Activated CD4-positive, alpha-beta T cell treated with anti-CD3 and anti-CD28 coated beads for 4 hours (primary cell): ENCODE measurements around the gene PLEKHA8.

Source experiments
- DNase-seq, 2 donors: peaks; one replicate each; pipeline ENCODE4 v3.0.0-alpha.2; 2020

Gene PLEKHA8

GRCh38 chr7:30114536-30115238 is 86.5 kb downstream of the PLEKHA8 start:
- DNase-seq, result no peak

- no peak for DNase-seq
Observed at GRCh38 chr7:30115709-30116297, 87.6 kb downstream of the PLEKHA8 start.

DNA sequence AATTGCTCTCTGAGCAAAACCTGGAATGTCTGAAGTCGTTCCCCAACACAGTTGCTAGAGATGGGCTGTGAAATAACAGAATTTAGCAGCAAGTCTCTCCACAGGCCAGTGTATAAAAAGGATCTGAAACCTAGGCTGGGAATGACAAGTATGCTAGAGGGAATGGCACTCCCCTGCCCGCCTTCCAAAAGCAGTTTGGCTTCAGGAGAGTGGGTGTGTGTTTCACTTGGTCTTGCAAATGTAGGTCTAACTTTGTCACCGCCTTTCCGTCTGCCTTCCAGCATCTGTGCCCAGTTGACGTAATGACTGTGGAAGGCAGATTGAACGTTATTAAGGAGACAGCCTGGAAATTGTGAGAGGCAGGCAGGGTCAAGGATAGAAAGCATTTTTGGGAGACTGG is 88.6 kb downstream of the PLEKHA8 start:
- DNase-seq, result no peak

DNA sequence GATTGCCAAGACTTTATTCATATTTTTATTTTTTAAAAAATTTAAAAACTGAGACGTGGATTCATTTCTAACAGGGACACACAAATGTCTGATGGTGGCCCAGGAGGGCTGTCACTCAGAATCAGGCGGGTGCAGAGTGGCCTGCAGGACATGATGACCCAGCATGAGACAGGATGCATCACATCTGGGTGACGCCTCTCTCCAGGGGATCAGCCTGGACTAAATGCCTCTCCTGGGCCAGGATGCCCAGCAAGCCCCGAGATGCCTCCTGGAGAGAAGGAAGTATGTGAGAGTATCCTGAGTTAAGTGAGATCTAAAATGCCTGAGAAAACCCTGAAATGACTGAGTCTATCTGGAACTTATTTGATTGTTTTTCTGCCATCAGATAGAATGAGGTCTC is 89.7 kb downstream of the PLEKHA8 start:
- DNase-seq, result no peak

- no peak for DNase-seq
Observed at GRCh38 chr7:30119890-30120577, 91.8 kb downstream of the PLEKHA8 start.

- no peak for DNase-seq
Observed at GRCh38 chr7:30133736-30134610, 105.8 kb downstream of the PLEKHA8 start.

GRCh38 chr7:30134611-30135300 is 106.5 kb downstream of the PLEKHA8 start, which contains the start of gene MTURN:
Gene MTURN (plus strand): TSS chr7:30134986. CDS start chr7:30135137, 151 bp downstream.
- peak; percentile 86 to 87 for DNase-seq

DNA sequence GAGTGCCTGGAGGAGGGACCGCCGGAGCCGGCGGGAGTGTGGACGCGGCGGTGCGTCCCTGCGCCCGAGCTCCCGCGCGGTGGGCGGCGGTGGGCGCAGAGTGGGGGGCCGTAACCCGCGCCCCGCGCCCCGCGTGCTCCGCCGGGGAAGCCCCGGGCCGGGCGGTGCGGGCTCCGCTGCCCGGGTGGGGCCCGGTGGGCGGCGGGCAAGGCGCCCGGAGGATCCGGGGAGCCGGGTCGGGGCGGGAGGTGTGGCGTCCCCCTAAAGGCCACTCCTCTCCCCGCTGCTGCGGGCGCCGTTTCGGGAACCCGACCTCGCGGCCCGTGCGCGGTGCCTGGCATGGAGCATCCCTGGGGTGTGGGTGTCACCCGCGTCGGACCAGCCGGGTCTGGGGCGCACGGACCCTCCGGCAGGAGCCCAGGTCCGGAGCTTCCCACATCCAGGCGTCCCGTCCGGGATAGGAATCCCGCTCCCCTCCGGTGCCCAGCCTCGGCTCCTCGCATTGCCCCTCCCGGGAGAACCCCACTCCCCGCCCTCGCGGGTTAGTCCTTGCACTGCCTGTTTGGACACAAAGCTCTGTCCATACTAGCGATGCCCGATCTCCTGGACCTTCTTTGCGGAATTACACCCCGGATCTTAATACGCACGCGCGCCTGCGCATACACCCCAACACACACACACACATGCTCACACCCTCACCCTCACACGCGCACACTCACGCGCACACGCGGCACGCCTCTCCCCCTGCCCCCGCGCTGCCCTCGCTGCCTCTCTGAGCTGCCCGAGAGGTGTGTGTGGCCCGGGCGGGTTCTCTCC is 107.3 kb downstream of the PLEKHA8 start:
- peak; percentile 64 to 71 for DNase-seq

GRCh38 chr7:30136117-30136731 is 108.0 kb downstream of the PLEKHA8 start:
- peak in 1 of 2 donors; percentile 14 for DNase-seq

GRCh38 chr7:30136743-30137485 is 108.7 kb downstream of the PLEKHA8 start:
- no peak for DNase-seq

DNA sequence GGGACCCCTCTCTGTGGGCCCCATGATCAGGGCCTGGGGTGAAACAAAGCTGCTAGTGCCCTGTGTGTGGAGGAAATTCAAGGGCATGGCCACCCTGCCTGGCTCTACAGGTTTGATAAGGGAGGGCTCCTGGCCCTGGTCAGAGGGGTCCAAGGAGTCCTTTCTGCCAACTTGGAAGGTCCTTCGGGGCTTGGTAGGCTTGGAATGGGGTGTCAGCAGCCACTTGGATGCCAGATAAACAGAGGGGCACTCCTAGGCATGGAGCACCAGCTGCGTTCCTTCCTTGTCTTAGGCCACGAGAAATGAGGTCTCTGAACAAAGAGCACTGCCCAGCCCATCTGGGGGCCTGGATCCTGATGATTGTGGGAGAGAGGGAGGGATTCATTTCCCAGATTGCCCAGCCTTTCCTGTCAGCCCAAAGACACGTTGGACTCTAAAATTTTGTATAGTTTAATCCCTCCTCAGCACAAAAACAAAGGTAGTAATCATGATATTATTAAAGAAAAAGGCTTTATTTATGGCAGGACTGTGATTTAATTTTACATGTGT is 111.7 kb downstream of the PLEKHA8 start:
- no peak for DNase-seq

DNA sequence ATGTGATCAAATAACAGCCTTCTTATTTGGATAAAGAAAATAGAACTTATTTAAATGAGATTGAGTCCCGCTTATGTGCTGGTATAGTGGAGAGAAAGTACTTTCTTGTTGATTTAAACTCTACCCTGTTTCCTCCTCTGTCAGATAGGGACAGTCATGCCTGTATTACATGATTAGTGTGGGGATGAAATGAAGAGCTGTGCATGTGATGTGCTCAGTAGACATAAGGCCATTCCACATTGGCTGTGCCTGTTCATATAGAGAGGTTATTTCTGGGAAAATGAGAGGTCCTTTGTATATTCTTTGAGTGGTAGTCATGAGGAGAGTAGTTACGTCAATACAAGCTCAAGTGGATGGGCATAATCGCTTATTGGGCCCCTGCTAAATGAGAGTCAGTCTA is 112.2 kb downstream of the PLEKHA8 start:
- DNase-seq, result no peak

DNA sequence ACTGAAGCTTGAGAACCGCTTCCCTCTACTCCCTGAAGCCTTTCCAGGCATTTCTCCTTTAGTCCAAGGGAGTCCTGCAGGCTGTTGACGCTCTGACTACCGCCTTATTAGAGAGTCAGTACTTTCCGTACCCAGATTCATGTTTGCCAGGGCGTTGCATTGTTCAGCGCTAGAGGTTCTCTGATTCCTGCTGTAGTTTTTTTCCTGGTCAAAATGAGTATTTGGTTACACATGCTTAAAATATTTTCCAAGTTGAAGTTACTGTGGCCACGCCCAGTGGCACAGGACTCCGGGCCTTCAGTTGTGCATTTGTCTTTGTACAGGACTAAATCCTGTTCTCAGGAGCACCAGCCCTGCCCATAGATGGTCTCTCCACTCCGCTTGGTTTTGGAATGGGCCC is 114.5 kb downstream of the PLEKHA8 start:
- no peak for DNase-seq

DNA sequence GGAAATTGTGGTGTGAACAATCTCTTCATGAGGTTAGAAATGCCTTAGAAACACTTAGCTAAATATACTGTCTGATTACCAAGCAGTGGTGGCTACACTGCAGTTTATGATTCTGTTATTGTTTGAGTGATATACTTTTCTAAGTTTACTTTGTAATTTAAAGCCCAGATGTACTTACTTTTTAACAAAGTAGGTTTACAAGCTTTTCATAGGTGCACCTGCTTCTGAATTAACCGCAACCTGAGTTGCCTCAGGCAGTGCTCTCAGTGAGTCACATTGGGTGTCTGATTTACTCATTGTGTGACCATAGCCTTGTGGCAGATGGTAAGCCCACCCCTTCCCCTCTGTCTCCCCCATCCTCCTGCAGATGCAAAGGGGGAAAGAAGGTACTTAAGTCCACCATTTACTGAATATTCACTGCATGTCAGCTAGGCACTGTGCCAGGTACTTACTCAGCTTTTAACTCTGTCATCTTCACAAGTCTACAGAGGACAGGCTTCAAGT is 115.6 kb downstream of the PLEKHA8 start:
- DNase-seq, result no peak

DNA sequence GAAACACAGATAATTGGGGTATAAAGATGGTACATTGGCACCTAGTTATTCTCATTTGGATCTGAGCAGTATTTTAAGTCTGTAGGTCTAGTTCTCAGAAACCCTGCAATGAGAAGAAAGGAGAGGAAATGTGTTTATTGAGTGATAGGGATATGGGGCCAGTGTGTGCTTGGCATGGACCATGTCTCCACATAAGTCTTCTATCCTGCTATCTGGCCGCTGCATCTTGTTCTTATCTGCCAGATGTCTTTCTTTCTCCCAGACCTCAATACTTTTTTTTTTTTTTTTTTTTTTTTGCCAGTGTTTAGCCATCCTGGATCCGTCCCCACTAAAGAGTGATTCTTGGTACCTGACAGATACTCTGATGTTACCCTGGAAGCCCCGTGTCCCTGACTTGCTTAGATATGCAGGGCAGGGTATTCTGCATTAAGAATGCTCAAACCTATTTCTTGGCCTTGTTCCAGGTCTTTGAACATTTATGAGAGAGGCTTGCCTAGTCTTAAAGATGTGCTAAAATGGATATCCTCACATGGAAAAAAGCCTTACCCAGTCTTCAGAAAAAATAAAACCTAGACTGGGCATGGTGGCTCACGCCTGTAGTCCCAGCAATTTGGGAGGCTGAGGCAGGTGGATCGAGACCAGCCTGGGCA is 116.6 kb downstream of the PLEKHA8 start:
- no peak for DNase-seq

GRCh38 chr7:30145426-30145970 is 117.3 kb downstream of the PLEKHA8 start:
- DNase-seq, result no peak

DNA sequence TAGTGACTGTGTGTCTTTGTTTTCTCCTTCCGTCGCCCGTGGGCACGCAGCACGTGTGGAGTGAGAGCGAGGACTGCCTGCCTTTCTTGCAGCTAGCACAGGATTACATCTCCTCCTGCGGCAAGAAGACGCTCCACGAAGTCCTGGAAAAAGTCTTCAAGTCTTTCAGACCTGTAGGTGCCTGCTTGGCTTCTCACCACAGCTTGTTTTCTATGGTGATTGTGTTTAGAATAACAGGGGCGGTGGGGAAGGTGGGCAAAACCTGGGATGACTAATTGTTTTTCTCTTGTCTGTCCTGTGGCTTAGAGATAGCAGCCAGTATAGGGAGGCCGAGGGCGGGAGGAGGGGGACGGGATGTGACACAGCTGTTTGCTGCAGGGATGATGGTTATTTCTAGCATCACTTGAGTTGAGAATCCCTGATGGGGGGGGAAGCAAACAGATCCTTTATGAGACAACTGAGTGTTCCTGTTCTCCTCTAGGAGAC is 118.0 kb downstream of the PLEKHA8 start:
- no peak for DNase-seq

- no peak for DNase-seq
Observed at GRCh38 chr7:30147223-30147622, 119.0 kb downstream of the PLEKHA8 start.

DNA sequence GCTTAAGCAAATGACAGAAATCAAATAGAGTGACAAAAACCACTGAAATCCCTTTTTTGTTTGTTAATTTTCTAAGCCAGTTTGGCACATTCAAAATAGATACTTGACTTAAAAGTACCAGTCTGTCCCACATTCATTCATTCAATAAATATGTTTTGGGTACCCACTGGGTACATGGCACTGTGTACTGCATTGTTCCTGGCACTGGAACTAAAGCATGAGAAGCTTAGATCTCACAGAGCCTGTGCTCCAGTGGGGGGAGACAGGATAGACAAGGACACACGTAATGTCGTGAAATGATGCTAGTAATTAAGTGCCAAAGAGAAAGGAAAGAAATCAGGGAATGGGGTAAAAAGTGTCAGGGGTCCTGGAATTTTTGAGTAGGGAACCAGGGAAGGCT is 119.6 kb downstream of the PLEKHA8 start:
- DNase-seq, result no peak
